Suprapubic skin (tissue), 4 donors: ENCODE measurements around the gene TEX14. TPM values are rescaled to one million over a fixed set of nuclear protein-coding genes. Genes with fewer than 3 reads are reported as not detected.
A peak's percentile ranks its signal among the peaks of the same experiment; 100 is the strongest.
"Not testable (repeated sequence)": the region's sequence is repeated elsewhere in the genome, so short reads cannot be mapped to it uniquely, and the experiment has no call there.

Experiments used
- DNase-seq, 2 donors: peaks; one replicate each; pipeline ENCODE4 v3.0.0-alpha.2; 2019; ENCODE audit warnings: low spot score in 2 of 2
- H3K27ac ChIP-seq: fragments of 200-600 bp; sonication (generic); one replicate; pipeline ENCODE4 v1.5.1; 2019
- H3K27me3 ChIP-seq: fragments of 200-600 bp; sonication (generic); one replicate; pipeline ENCODE4 v1.5.1; 2019
- H3K36me3 ChIP-seq: fragments of 200-600 bp; sonication (generic); one replicate; pipeline ENCODE4 v1.5.1; 2019
- H3K4me1 ChIP-seq: fragments of 200-600 bp; sonication (generic); one replicate; pipeline ENCODE4 v1.5.1; 2019
- H3K4me3 ChIP-seq: fragments of 200-600 bp; sonication (generic); one replicate; pipeline ENCODE4 v1.5.1; 2019; ENCODE audit warnings: mild to moderate bottlenecking
- H3K9me3 ChIP-seq: fragments of 200-600 bp; sonication (generic); one replicate; pipeline ENCODE4 v1.5.1; 2019
- EP300 ChIP-seq: sonication (generic); formaldehyde crosslinking; IDR thresholded peaks from one replicate; pipeline ENCODE4 v1.6.1; 2017; ENCODE audit warnings: antibody characterized with exemption
- POLR2A ChIP-seq, 2 donors: fragments of 450-650 bp; IDR thresholded peaks; one replicate each; pipeline ENCODE4 v1.6.1; 2017; ENCODE audit warnings: antibody characterized with exemption in 2 of 2, mild to moderate bottlenecking in 2 of 2, moderate library complexity in 2 of 2
- POLR2AphosphoS5 ChIP-seq, 3 donors: sonication (generic); formaldehyde crosslinking; IDR thresholded peaks; one replicate each; pipeline ENCODE4 v1.6.1; 2017; ENCODE audit warnings: antibody characterized with exemption in 3 of 3
- WGBS: methylation state at CpG from one replicate; pipeline ENCODE4 v1.1.5; 2018; 5-methylcytosine and 5-hydroxymethylcytosine counted together
- total RNA-seq, 4 donors: library from RNA; depleted of rRNA; stranded (reverse); fragments of >200 nt; gene quantifications; one replicate each; pipeline ENCODE4 v1.1.0, GENCODE V29; 2016
- TF ChIP-seq, protein P1 (sequence below), 2 donors: fragments of 200-600 bp in 1 of 2; fragments of 450-650 bp in 1 of 2; sonication (generic) in 1 of 2; IDR thresholded peaks; one replicate each; pipeline ENCODE4 v1.5.1; 2016 to 2019; ENCODE audit warnings: antibody characterized with exemption in 2 of 2, mild to moderate bottlenecking in 1 of 2, moderate library complexity in 1 of 2

TEX14 gene
- total RNA-seq, 4 donors from 2014 or later = 0.15 to 0.34 (median 0.32) TPM; not detected in 1

DNA sequence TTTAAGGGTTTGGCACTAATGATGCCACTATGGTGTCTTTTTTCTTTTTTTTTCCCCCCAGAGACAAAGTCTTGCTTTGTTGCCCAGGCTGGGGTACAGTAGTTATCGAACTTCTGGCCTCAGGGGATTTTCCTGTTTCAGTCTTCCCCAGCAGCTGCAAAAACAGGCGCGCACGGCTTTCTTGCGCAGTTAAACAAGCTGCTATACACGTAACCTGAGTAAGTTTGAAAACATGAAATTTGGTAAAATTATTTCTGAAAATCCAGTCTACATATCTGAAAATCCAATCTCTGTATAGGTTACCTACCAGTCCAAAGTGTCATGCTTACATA, 11.8 kb downstream of the TEX14 start:
- Histone ChIP-seq H3K4me1 (no peaks in the 10 kb centered on the region), H3K27ac (peak overlapping the region; percentile 19)
- WGBS = 68% methylated on average over 6 of the region's 6 CpGs

DNA sequence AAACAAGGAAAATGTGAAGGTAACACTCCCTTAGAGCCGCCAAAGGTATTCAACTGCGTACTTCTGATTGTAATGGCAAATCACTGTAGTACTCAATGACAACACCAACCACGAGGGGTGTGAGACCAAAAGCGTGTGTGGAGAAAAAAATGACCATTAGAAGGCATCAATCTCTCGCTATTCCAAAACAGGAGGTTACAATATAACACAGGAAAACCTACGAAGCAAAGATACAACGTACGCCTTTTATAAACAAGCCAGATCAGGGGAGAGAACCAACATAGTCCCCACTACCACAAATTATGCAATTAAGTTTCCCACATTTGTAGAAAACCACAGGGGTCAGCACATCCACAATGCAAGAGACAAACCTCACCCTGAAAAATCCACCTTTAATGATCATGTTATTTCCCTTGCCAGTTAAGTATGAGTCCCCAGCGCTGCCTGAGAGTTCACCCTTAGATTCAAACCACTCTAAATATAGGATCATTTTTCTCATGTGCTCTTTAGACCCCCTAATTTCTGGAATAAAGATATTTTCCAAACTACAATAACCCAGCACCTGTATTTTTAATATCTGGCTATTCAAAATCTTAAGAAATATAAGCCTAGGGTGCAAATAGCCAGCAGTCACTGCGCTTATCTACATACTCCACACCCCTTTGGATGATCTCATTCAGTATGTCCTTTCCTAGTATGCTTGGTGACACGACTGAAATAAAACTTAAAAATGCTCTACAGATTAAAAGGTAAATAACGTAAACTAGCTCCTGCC, 12.4 kb downstream of the TEX14 start:
- Histone ChIP-seq H3K27me3 (peaks cover 3% of the 10 kb centered on the region), H3K9me3 (no peaks in the 10 kb centered on the region), H3K36me3 (no peaks in the 10 kb centered on the region), H3K4me1 (no peaks in the 10 kb centered on the region), H3K27ac (peak overlapping the region; percentile 19), H3K4me3 (no peak overlapping the region)
- no peak for TF ChIP-seq POLR2A (IDR thresholded peaks at IDR 0.05)
- peak in 1 of 3 donors; percentile 45 for TF ChIP-seq POLR2AphosphoS5 (IDR thresholded peaks at IDR 0.05)
- DNase-seq = no peak
- WGBS = 42% methylated on average over 12 of the region's 12 CpGs

More for the DNA sequence above, 11.8 kb downstream of the TEX14 start:
- H3K4me3 ChIP-seq = no peak overlapping the region
- H3K27me3 ChIP-seq = peaks cover 3% of the 10 kb centered on the region
- no peak for TF ChIP-seq POLR2AphosphoS5 (IDR thresholded peaks at IDR 0.05)
- no peak for TF ChIP-seq EP300
- no peaks in the 10 kb centered on the region for H3K36me3 ChIP-seq
- no peaks in the 10 kb centered on the region for H3K9me3 ChIP-seq
- DNase-seq = no peak

DNA sequence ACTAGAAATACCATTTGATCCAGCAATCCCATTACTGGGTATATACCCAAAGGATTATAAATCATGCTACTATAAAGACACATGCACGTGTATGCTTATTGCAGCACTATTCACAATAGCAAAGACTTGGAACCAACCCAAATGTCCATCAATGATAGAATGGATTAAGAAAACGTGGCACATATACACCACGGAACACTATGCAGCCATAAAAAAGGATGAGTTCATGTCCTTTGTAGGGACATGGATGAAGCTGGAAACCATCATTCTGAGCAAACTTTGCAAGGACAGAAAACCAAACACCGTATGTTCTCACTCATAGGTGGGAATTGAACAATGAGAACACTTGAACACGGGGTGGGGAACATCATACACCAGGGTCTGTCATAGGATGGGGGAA, 13.6 kb downstream of the TEX14 start:
- WGBS = 83% methylated on average over 5 of the region's 5 CpGs
- not testable (repeated sequence) for H3K4me3 ChIP-seq, H3K9me3 ChIP-seq, H3K4me1 ChIP-seq, H3K27ac ChIP-seq, H3K27me3 ChIP-seq, DNase-seq, H3K36me3 ChIP-seq

DNA sequence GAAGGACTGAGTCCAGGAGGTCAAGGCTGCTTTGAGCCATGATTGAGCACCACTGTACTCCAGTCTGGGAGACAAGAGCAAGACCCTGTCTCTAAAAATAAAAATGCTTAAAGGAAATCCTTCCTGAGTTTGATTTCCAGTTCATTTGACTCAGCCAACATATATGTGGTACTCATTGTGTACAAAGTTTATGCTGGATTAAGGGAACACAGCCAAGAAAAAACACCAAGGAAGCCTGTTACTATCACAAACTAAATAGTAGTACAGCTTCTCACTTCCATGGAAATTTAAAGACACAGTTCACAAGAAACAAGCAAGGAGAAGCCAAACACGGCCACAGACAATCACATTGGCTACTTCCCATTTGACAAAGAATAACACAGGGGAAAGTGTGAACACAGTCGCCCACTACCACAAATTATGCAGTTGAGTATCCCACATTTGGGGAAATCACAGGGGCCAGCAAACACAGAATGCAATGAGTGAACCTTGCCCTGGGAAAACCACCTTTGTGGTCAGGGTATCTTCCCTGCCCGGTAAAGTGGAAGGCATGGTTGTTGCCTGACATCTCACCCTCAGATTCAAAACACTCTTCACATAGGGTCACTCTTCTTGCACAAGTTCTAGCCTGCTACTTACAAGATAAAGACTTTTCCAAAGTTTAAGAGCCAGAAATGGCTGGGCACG, 14.5 kb downstream of the TEX14 start:
- Histone ChIP-seq H3K4me3 (no peak overlapping the region), H3K9me3 (no peaks in the 10 kb centered on the region), H3K27me3 (peaks cover 3% of the 10 kb centered on the region), H3K27ac (no peak overlapping the region), H3K4me1 (no peaks in the 10 kb centered on the region), H3K36me3 (no peaks in the 10 kb centered on the region)
- DNase-seq = no peak
- TF ChIP-seq EP300 = no peak
- TF ChIP-seq POLR2A (IDR thresholded peaks at IDR 0.05) = no peak
- TF ChIP-seq, protein P1, sequence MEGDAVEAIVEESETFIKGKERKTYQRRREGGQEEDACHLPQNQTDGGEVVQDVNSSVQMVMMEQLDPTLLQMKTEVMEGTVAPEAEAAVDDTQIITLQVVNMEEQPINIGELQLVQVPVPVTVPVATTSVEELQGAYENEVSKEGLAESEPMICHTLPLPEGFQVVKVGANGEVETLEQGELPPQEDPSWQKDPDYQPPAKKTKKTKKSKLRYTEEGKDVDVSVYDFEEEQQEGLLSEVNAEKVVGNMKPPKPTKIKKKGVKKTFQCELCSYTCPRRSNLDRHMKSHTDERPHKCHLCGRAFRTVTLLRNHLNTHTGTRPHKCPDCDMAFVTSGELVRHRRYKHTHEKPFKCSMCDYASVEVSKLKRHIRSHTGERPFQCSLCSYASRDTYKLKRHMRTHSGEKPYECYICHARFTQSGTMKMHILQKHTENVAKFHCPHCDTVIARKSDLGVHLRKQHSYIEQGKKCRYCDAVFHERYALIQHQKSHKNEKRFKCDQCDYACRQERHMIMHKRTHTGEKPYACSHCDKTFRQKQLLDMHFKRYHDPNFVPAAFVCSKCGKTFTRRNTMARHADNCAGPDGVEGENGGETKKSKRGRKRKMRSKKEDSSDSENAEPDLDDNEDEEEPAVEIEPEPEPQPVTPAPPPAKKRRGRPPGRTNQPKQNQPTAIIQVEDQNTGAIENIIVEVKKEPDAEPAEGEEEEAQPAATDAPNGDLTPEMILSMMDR (IDR thresholded peaks at IDR 0.05) = no peak
- TF ChIP-seq POLR2AphosphoS5 (IDR thresholded peaks at IDR 0.05) = no peak
- WGBS = 83% methylated on average over 4 of the region's 4 CpGs

DNA sequence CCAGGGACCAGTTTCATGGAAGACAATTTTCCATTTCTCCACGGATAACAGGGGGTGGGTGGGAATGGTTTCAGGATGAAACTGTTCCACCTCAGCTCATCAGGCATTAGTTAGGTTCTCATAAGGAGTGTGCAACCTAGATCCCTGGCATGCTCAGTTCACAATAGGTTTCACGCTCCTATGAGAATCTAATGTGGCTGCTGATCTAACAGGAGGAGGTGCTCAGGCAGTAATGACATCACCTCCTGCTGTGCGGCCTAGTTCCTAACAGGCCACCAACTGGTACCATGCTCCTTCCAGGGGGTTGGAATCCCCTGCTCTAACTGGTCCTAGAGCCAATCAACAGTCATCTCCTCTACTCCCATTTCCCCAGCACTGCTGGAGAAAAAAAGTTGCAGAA, 19.9 kb downstream of the TEX14 start:
- H3K4me3 ChIP-seq = no peak overlapping the region
- 72% methylated on average over 3 of the region's 3 CpGs for WGBS
- H3K27ac ChIP-seq = no peak overlapping the region
- DNase-seq = no peak
- H3K9me3 ChIP-seq = no peaks in the 10 kb centered on the region
- TF ChIP-seq POLR2A (IDR thresholded peaks at IDR 0.05) (no peak), POLR2AphosphoS5 (IDR thresholded peaks at IDR 0.05) (no peak), EP300 (no peak)
- TF ChIP-seq, protein P1 (IDR thresholded peaks at IDR 0.05) = no peak
- no peaks in the 10 kb centered on the region for H3K4me1 ChIP-seq
- H3K27me3 ChIP-seq = peaks cover 3% of the 10 kb centered on the region
- H3K36me3 ChIP-seq = no peaks in the 10 kb centered on the region

DNA sequence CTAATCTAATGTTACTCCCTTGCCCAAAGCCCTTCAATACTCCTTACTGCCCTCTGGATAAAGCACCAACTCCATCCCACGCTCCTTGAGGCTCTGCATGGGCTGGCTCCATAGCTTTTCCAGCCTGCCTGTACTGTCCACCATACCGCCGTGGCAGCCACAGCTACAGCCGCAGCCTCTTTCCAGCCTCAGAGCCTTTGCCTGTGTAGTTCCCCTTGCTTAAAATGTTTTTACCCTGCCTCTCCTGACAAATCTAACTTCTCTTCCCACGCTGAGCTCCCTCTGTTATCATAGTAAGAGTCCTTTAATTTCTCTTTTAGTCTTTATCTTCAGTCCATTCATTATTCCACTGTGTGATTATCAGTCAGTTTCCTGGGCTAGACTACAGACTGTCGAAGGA, 22.0 kb downstream of the TEX14 start:
- TF ChIP-seq POLR2AphosphoS5 (IDR thresholded peaks at IDR 0.05) (no peak), POLR2A (IDR thresholded peaks at IDR 0.05) (no peak), EP300 (no peak)
- TF ChIP-seq, protein P1 (IDR thresholded peaks at IDR 0.05) = no peak
- WGBS = 80% methylated on average over 6 of the region's 6 CpGs

More for the DNA sequence above, 22.0 kb downstream of the TEX14 start:
- Histone ChIP-seq H3K27me3 (no peaks in the 10 kb centered on the region), H3K4me3 (no peak overlapping the region), H3K36me3 (no peaks in the 10 kb centered on the region), H3K27ac (no peak overlapping the region), H3K4me1 (no peaks in the 10 kb centered on the region), H3K9me3 (no peaks in the 10 kb centered on the region)
- DNase-seq = no peak
